ENCODE data around the gene SULT1C3.
A peak's percentile ranks its signal among the peaks of the same experiment; 100 is the strongest.

SULT1C3 gene

DNA sequence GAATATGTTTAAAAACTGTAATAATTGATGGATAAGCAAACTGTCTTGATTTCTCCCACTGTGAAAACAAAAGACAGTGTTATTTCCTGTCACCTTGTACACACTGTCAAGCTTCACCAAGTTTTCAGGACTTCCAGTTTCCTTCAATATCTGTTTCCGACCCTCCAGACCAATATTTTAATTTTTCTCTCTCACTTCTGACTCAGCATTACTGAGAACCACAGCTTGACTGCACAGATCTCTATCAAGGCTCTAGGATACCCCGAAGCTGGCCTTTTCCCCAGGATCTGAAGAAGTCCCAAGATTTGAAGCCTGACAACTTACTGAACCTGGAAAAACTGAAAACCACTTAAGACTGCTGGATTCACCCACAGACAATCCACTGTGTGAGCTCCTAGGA lies 13.2 kb upstream of the SULT1C3 start:
- DNase-seq (ENCODE audit: insufficient read length, low spot score) (no peak), FAIRE-seq (no peak)
- no peak for TF ChIP-seq POLR2A (IDR thresholded peaks at IDR 0.05; ENCODE audit: low read depth, low read length)

DNA sequence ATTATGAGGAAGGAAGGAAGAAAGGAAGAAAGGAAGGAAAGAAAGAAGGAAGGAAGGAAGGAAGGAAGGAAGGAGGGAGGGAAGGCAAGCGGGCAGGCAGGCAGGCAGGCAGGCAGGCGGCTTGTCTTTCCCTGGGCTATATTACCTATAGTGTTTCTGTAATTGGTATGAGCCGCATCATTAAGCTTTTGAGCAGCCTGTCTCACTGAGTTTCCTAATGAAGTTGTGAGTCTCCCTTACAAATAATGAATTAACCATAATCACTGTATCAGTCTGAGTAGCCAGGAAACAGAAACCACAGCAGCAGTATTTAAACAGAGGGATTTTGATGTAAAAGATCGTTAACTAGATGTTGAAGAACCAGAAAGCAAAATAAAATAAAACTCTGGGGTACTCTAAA lies 11.8 kb upstream of the SULT1C3 start:
- no peak for TF ChIP-seq POLR2A (IDR thresholded peaks at IDR 0.05; ENCODE audit: low read depth, low read length)
- DNase-seq (ENCODE audit: insufficient read length, low spot score) (no peak), FAIRE-seq (no peak)

DNA sequence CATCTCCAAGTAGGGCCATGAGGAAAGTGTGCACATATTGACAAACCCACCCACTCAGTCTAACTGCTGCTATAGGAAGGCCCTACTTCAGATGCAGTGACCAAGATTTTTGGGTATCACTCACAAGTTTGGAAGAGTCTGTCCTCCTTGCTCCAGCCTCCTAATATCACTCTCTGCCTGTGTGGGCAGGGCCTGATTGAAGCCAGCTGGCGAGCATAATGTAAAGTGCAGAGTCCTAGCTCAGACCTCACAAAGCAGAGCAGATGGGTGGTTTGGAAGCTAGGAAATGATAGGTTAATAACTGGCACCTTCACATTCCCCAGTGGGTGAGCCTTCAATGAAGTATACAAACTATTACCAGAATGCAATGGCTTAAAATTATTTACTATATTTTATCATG lies 11.2 kb upstream of the SULT1C3 start:
- FAIRE-seq (no peak), DNase-seq (ENCODE audit: insufficient read length, low spot score) (no peak)
- no peak for TF ChIP-seq POLR2A (IDR thresholded peaks at IDR 0.05; ENCODE audit: low read depth, low read length)

DNA sequence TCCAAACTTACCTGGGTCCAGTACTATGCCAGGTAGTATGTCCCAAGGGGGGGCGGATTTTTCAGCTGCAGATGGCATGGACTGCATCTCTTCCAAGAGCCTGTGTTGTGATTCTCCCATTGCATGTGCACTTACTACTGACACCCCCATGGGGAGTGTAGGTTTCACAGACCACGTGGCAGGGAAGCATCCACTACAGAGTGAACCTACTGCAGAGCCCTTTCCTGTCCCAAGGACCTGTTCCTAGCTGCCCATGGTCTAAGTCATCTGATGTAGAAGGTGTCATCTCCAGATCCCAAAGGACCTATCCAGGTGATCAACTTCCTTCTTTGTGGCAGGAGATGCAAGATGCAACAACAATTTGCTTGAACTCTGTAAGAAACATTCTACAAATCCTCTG lies 9.9 kb upstream of the SULT1C3 start:
- no peak for TF ChIP-seq POLR2A (IDR thresholded peaks at IDR 0.05; ENCODE audit: low read depth, low read length)
- DNase-seq (ENCODE audit: insufficient read length, low spot score) (no peak), FAIRE-seq (no peak)

DNA sequence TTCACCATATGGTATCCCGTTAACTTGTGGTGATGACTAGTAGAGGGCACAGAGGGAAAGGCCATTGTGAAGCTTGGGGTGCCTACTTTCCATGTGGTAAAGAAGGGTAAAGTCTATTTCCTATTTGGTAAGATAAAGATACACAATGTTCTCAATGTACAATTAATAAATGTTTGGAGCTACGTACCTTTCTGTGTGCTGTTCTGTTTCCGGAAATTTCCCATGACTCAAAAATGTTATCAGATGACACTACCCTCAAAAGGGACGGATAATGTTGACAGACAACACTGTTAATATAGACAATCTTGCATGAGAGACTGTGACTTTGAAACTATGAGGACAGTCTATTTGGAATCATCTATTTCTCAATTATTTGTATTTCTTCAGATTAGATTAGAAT lies 4.2 kb upstream of the SULT1C3 start:
- no peak for FAIRE-seq
- DNase-seq (ENCODE audit: insufficient read length, low spot score), result no peak
- no peak for TF ChIP-seq POLR2A (IDR thresholded peaks at IDR 0.05; ENCODE audit: low read depth, low read length)

DNA sequence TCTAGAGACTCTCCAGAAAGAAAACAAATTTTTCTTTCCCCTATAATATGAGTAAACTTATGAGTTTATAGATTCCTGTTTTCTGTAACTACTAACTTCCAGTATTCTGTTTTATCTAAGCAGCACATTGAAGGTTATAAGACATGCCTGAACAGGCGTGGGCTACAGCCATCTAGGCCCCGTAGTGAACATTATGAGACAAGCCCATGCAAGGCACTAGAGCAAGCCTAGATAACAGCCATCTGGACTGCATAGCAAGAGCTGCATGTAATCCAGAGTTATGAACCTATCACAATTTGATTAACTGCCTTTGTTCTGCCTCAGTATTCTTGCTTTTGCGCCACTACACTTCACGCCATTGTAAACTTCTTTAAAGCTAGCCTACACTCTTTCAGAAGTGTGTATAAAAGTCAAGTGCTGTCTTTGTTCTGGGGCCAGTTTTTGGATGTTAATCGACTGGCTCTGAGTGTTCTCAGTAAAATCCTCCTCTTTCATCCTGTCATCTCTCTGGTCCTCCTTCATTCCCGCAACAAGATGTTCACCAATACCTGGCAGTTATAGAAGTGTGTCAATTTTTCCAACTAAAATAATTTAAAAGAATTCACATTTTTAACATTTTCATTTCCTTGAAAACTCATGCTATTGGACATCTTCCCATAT lies 3.0 kb upstream of the SULT1C3 start:
- no peak for DNase-seq (ENCODE audit: insufficient read length, low spot score)
- no peak for TF ChIP-seq POLR2A (IDR thresholded peaks at IDR 0.05; ENCODE audit: low read depth, low read length)
- FAIRE-seq, result peak; percentile 15

DNA sequence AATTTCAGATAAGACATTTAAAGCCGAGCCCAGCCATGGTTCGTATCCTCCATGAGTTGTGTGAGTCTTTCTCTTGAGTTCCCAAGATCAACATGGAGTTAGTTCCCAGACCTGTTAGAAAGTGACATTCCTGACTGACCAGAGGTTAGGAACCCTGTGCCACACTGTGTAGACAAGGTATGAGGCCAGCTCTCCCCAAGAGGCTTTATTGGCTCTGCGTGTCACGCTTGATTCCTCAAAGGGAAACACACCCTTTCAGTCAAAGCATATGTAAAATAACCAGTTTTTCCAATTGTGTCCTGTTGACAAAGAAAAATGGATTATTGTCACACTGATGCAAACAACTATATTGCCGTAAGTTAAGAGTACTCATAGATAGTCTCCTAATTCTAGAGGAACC lies 1.2 kb downstream of the SULT1C3 start:
- no peak for TF ChIP-seq POLR2A (IDR thresholded peaks at IDR 0.05; ENCODE audit: low read depth, low read length)
- FAIRE-seq (no peak), DNase-seq (ENCODE audit: insufficient read length, low spot score) (no peak)

DNA sequence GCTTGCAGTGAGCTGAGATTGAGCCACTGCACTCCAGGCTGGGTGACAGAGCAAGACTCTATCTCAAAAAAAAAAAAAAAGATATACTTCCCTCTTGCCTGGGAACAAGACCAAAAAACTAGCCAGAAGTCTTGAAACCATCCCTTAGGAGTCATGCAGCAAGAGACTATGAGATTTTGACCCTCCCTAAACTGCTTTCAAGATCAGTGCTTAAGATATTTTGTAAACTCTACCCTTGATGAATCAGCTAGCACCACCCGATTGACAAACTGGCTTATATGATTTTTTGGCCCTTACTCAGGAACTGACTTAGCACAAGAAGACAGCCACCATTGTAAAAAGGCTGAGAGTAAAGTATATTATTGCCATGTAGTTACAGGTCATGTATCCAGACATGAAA lies 3.8 kb downstream of the SULT1C3 start:
- TF ChIP-seq POLR2A (IDR thresholded peaks at IDR 0.05; ENCODE audit: low read depth, low read length), result no peak
- FAIRE-seq (no peak), DNase-seq (ENCODE audit: insufficient read length, low spot score) (no peak)

DNA sequence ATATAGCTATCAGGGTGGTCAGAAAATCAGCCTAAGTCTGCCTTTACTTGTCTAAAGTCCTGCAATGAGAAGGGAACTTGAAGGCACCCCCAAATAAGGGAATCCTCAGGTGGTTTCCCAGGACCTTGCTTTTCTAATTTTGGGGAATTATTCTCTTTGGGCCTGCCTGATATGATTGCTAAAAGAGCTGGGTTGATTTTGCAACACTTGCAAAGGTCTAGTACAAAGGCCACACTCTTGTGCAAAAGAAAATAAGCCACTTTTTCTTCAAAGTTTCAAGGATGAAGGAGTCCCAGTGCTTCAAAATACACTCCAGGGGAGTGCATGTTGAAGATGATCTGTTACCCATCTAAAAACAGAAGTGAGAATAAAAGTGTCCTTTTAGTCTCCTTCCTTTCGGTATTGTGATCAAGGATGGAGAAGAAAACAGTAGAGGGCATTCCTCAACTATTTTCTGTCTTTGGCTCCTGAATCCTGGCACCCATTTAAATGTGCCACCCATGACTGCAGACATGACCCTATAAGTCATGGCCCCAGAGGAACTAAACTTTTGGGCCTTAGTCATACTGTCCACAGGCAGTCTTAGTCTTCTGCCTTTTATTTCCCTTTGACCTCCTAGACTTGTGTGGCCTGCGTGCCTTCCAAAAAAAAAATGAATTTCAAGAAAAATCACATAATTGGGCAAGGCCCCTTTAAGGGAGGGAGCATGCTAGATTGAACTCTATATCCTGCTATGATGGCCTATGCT lies 5.1 kb downstream of the SULT1C3 start:
- no peak for TF ChIP-seq POLR2A (IDR thresholded peaks at IDR 0.05; ENCODE audit: low read depth, low read length)
- FAIRE-seq (no peak), DNase-seq (ENCODE audit: insufficient read length, low spot score) (no peak)

DNA sequence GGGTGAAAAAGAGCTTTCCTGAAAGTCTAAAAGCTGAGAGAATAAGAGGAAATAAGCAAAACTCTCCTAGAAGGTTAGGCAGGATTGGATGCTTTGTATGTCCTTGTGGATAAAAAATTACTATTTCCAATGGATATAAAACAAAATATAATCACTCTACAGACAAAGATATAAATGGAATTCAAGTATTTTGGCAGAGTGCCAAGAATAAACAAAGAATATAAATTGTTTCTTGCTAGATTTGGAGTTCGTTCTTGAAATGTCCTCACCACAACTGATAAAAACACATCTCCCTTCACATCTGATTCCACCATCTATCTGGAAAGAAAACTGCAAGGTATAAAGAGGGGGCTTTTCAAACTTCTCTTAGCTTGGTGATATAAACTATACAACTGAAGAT lies 13.3 kb downstream of the SULT1C3 start:
- DNase-seq (ENCODE audit: insufficient read length, low spot score) (no peak), FAIRE-seq (no peak)
- TF ChIP-seq POLR2A (IDR thresholded peaks at IDR 0.05; ENCODE audit: low read depth, low read length), result no peak

DNA sequence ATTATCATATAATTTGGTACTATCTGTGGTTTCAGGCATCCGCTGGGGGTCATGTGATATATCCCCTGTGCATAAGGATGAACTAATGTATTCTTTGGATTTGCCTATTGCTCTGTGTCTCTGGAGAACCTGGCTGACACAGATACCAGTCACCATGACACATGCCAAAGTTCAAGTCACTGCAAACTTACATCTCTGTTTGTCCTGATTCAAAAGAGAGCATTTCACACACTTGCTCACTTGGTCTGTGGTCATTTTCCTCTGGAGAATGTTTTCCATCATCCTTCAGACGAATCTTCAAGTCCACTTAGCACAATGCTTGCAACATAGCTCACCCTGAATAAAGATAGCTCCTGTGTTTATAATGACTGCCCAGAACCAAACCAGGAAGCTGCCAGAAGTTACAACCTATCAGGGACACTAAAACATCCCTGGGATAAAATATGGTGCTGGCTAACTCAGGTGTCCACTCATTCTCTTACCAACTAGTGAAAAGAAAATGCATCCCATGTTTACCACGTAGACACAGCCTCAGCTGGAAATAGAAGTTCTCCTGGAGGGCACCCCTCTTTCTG lies 18.1 kb downstream of the SULT1C3 start:
- no peak for TF ChIP-seq POLR2A (IDR thresholded peaks at IDR 0.05; ENCODE audit: low read depth, low read length)
- FAIRE-seq (no peak), DNase-seq (ENCODE audit: insufficient read length, low spot score) (no peak)

DNA sequence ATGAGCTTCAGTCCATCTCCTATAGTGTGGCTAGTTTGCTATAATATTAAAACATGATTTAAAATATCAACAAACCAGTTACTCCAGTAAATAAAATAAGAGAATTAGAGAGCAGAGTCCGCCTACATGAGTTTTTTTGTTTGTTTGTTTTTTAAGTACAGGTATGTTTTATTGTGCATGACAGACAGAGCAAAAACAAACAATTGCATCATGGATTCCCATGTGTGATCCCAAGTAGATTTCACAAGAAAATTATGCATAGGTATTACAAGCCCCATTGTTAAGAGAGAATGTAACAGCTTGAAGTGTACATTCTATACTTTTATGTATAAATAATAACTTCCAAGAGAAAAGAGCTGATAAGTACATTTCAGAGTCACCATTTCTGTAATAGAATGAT lies 21.0 kb downstream of the SULT1C3 start:
- FAIRE-seq, result no peak
- no peak for DNase-seq (ENCODE audit: insufficient read length, low spot score)
- no peak for TF ChIP-seq POLR2A (IDR thresholded peaks at IDR 0.05; ENCODE audit: low read depth, low read length)

DNA sequence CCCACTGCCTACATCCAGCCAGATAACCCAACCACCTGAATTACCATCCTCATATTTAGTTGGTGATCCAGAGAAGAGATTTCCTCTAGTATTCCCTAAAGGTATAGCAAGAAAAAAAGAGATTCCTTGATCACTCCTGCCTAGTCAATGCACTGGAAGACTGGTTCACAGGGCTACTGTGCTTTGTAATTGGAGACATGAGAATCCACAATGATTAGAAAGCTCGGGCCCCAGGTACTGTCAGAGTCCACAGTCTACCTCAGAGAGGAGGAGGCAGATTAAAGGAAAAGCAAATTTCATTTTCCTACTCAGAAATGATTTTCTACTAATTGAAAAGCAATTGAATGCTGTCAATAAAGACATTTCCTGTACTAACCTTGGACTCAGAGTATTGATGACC lies 22.3 kb downstream of the SULT1C3 start:
- TF ChIP-seq POLR2A (IDR thresholded peaks at IDR 0.05; ENCODE audit: low read depth, low read length), result no peak
- no peak for FAIRE-seq
- no peak for DNase-seq (ENCODE audit: insufficient read length, low spot score)

DNA sequence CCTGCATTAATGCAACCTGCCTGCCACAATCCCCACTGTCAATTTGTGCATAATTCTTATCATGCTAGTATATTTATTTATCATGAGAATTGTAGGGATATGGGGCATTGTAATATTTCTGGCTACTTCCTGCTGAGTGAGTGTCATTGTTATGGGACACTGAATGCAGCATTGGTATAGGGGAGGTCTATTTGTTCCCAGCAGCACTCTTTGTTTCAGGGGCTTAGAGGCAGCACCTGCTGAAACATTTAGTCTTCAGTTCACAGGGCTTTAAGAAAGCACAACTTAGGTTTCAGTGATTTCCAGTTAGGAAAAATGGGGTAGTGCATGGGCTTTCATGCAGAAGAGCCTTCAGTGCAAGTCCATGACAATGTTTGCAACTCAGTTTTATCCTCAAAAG lies 23.6 kb downstream of the SULT1C3 start:
- DNase-seq (ENCODE audit: insufficient read length, low spot score) (no peak), FAIRE-seq (no peak)
- TF ChIP-seq POLR2A (IDR thresholded peaks at IDR 0.05; ENCODE audit: low read depth, low read length), result no peak

DNA sequence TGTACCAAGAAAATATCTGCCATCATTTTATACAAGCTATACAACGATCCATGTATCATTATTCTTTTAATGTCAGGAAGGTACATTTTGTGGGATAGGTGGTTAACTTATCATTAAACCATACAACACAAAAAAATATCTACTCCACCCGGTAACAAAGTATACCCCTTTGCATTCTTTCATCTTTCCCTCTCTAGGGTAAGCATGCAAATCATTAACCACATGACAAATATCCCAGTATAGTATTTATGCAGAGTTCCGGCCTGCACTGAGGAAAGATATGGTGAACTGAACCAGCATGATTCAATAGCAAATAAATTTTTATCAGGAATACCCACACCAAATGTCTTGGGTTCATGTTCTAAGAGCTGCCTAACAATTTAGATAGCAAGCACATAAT lies 26.4 kb downstream of the SULT1C3 start:
- no peak for FAIRE-seq
- no peak for TF ChIP-seq POLR2A (IDR thresholded peaks at IDR 0.05; ENCODE audit: low read depth, low read length)
- DNase-seq (ENCODE audit: insufficient read length, low spot score), result no peak

All from H54 (cell line).